Neuronal stem cell (in vitro differentiated cells): ENCODE results near the gene ATP6V0D1.
A peak's percentile ranks its signal among the peaks of the same experiment; 100 is the strongest.

Experiments used
- DNase-seq: peaks from one replicate; pipeline ENCODE4 v3.0.0-alpha.2; 2013; ENCODE audit warnings: low spot score
- H2AFZ ChIP-seq: one replicate; pipeline ENCODE4 v1.6.1; 2013; ENCODE audit warnings: mild to moderate bottlenecking, low read length, inconsistent platforms
- H2AK5ac ChIP-seq: 2 replicates; pipeline ENCODE4 v1.6.1; 2013; ENCODE audit warnings: low read depth, mild to moderate bottlenecking, inconsistent platforms, low read length, moderate library complexity, mixed read lengths
- H2BK120ac ChIP-seq: 2 replicates; pipeline ENCODE4 v1.6.1; 2013; ENCODE audit warnings: low read depth, mild to moderate bottlenecking, inconsistent platforms, low read length, moderate library complexity, mixed read lengths
- H2BK12ac ChIP-seq: one replicate; pipeline ENCODE4 v1.6.1; 2013; ENCODE audit warnings: low read length, inconsistent platforms
- H2BK15ac ChIP-seq: 2 replicates; pipeline ENCODE4 v1.6.1; 2013; ENCODE audit warnings: mild to moderate bottlenecking, low read length, inconsistent platforms, mixed read lengths
- H2BK5ac ChIP-seq: one replicate; pipeline ENCODE4 v1.6.1; 2013; ENCODE audit warnings: inconsistent platforms, mild to moderate bottlenecking, low read length, moderate library complexity
- H3K14ac ChIP-seq: one replicate; pipeline ENCODE4 v1.6.1; 2013; ENCODE audit warnings: low read length, inconsistent platforms
- H3K18ac ChIP-seq: 2 replicates; pipeline ENCODE4 v1.6.1; 2013; ENCODE audit warnings: low read length, inconsistent platforms
- H3K23ac ChIP-seq: 2 replicates; pipeline ENCODE4 v1.6.1; 2013; ENCODE audit warnings: low read depth, mild to moderate bottlenecking, mixed read lengths, low read length, inconsistent platforms; ENCODE audit not compliant: poor library complexity
- H3K27ac ChIP-seq: replicated peaks from 3 replicates; pipeline ENCODE4 v1.5.1; 2013; ENCODE audit warnings: low read length, inconsistent platforms
- H3K27me3 ChIP-seq, 3 experiments: 2 replicates each; pipeline ENCODE4 v1.6.1; 2013; ENCODE audit warnings: low read length in 3 of 3, mild to moderate bottlenecking in 2 of 3, inconsistent platforms in 1 of 3, low read depth in 1 of 3, mixed read lengths in 1 of 3, moderate library complexity in 1 of 3; ENCODE audit not compliant: control insufficient read depth in 3 of 3, insufficient read depth in 3 of 3
- H3K36me3 ChIP-seq, 2 donors: replicated peaks in 1 of 2; 2 replicates each; pipeline ENCODE4 v1.6.1; 2013; ENCODE audit warnings: low read length in 2 of 2; ENCODE audit not compliant: control insufficient read depth in 2 of 2, insufficient read depth in 2 of 2
- H3K4ac ChIP-seq: 2 replicates; pipeline ENCODE4 v1.6.1; 2013; ENCODE audit warnings: inconsistent platforms, mild to moderate bottlenecking, low read length, moderate library complexity
- H3K4me1 ChIP-seq, 2 donors: 1 replicate in 1 of 2; 2 replicates in 1 of 2; pipeline ENCODE4 v1.6.1; 2013; ENCODE audit warnings: low read length in 2 of 2, low read depth in 1 of 2; ENCODE audit not compliant: control insufficient read depth in 2 of 2, insufficient read depth in 1 of 2
- H3K4me2 ChIP-seq: one replicate; pipeline ENCODE4 v1.6.1; 2013; ENCODE audit warnings: mild to moderate bottlenecking, low read length, inconsistent platforms; ENCODE audit not compliant: insufficient read depth, poor library complexity, severe bottlenecking
- H3K4me3 ChIP-seq, 2 donors: 2 replicates each; pipeline ENCODE4 v1.5.1; 2013; ENCODE audit warnings: low read length in 2 of 2, mild to moderate bottlenecking in 2 of 2, inconsistent platforms in 1 of 2, moderate library complexity in 1 of 2
- H3K79me1 ChIP-seq: one replicate; pipeline ENCODE4 v1.6.1; 2013; ENCODE audit warnings: low read depth, mild to moderate bottlenecking, inconsistent platforms, low read length, moderate library complexity
- H3K9ac ChIP-seq: one replicate; pipeline ENCODE4 v1.6.1; 2013; ENCODE audit warnings: mild to moderate bottlenecking, low read depth, low read length, inconsistent platforms; ENCODE audit not compliant: poor library complexity
- H3K9me3 ChIP-seq, 2 donors: replicated peaks in 1 of 2; 2 replicates each; pipeline versions ENCODE3 to v1.6.1; 2013; ENCODE audit warnings: low read length in 2 of 2, mild to moderate bottlenecking in 2 of 2, inconsistent platforms in 1 of 2, low read depth in 1 of 2, mixed read lengths in 1 of 2, moderate library complexity in 1 of 2; ENCODE audit not compliant: control insufficient read depth in 2 of 2, insufficient read depth in 1 of 2
- H4K8ac ChIP-seq: one replicate; pipeline ENCODE4 v1.6.1; 2013; ENCODE audit warnings: low read depth, mild to moderate bottlenecking, inconsistent platforms, low read length, moderate library complexity
- H4K91ac ChIP-seq: one replicate; pipeline ENCODE4 v1.6.1; 2013; ENCODE audit warnings: low read length, low read depth, mild to moderate bottlenecking, inconsistent platforms; ENCODE audit not compliant: poor library complexity
- WGBS, 2 donors: extraction: QIAGEN DNeasy Blood & Tissue Kit; methylation state at CpG; one replicate each; pipeline ENCODE4 v1.1.7; 2013; ENCODE audit warnings: missing lambda C conversion rate in 2 of 2, mixed read lengths in 1 of 2; ENCODE audit not compliant: insufficient read length in 2 of 2, insufficient replicate concordance in 1 of 2; ENCODE audit errors: extremely low coverage in 2 of 2; 5-methylcytosine and 5-hydroxymethylcytosine counted together

Gene ATP6V0D1

DNA sequence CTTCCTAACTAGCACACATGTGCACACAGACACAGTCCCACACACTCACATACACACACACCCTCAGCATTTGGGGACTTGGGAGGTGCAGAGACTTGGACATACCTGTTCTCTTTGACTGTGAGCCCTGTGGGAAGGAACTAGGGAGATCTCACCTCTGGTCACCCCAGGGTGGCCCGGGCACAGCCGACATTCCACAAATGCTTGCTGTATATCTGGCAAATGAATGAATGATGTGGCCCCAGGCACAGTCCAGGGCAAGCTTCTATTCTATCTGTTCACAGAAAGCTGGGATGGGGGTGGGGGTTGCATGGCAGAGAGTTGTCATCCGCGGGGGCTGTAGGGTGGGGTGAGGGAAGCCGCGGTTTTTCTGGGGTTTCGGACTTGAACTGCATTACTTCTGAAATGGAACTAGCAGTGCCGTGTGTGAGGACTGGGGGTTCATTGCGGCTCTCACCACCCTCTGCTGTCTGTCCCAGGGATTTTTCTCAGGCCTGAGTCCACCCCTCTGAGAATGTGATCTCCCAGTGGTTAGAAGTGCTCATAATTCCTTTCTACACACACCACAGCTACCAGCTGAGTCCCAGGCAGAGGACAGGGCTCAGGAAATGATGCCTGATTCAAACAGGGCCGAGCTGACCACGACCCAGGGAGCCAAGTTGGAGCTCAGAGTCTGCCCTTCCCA is 44.4 kb upstream of the ATP6V0D1 start:
- no peak overlapping the region for H2BK120ac ChIP-seq
- DNase-seq: no peak
- no peak overlapping the region for H4K8ac ChIP-seq
- H3K4me3 ChIP-seq: no peak overlapping the region
- H3K4me1 ChIP-seq: peaks cover 12 to 15% of the 10 kb centered on the region in 2 donors
- no peak overlapping the region for H3K14ac ChIP-seq
- peak overlapping the region; percentile 72 for H3K9ac ChIP-seq
- no CpG with 5 or more reads among the region's 11 CpGs for WGBS, 2 donors
- H3K4ac ChIP-seq: no peak overlapping the region
- no peak overlapping the region for H2AFZ ChIP-seq
- no peak overlapping the region for H2BK12ac ChIP-seq
- H3K79me1 ChIP-seq: no peaks in the 10 kb centered on the region
- H3K27me3 ChIP-seq: peaks cover 2 to 26% (median 22%) of the 10 kb centered on the region in 3 experiments
- H2BK15ac ChIP-seq: peak overlapping the region; percentile 30
- H3K36me3 ChIP-seq: no peaks in the 10 kb centered on the region
- H3K4me2 ChIP-seq: no peak overlapping the region
- H3K23ac ChIP-seq: no peak overlapping the region
- no peaks in the 10 kb centered on the region for H3K9me3 ChIP-seq
- no peak overlapping the region for H3K27ac ChIP-seq
- H2AK5ac ChIP-seq: no peak overlapping the region
- H4K91ac ChIP-seq: no peak overlapping the region
- no peak overlapping the region for H3K18ac ChIP-seq
- no peak overlapping the region for H2BK5ac ChIP-seq

DNA sequence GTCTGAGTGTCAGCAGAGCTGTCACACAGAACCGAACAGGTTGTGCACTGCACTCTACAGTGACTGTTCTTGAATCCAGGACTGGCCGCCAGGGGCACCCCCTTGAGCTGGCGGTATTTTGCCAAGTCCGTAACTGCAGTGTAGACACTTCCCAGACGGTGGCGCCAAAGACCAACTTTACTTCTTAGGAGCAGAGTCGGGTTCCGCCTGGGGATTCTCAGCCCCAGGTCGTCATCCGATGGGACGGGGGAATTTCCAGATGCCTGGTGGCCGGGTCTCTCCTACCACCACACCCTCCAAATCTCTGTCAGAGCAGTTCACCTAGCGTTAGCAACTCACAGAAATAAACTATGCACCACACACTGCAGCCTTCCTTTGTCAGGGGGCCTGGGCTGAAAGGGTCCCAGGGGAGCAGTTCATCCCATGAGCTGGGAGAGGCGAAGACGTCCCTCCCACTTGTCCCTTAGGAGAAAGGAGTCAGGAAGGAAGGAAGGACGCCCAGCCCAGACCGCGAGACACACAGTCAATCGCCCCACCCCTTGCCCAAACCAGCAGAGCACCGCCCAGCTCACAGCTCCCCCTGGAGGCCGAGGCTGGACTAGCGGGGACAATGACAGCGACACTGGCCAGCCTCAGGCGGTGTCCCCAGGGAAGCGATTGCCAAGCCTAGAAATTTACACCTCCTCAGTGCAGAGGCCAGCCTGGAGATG is 40.3 kb upstream of the ATP6V0D1 start:
- Histone ChIP-seq H2BK5ac (no peak overlapping the region), H3K36me3 (no peaks in the 10 kb centered on the region), H3K27me3 (peaks cover 2 to 18% (median 17%) of the 10 kb centered on the region in 3 experiments), H3K79me1 (no peaks in the 10 kb centered on the region), H3K27ac (peak overlapping the region; percentile 47), H2AFZ (peak overlapping the region; percentile 91), H2BK12ac (no peak overlapping the region), H2BK15ac (no peak overlapping the region), H3K18ac (peak overlapping the region; percentile 91), H3K4me3 (peak overlapping the region; percentile 44 to 74), H4K8ac (no peak overlapping the region), H4K91ac (no peak overlapping the region), H3K4me2 (peak overlapping the region; percentile 81), H3K4ac (no peak overlapping the region), H3K4me1 (peaks cover 0 to 2% of the 10 kb centered on the region in 2 donors), H3K23ac (no peak overlapping the region), H3K14ac (no peak overlapping the region), H2AK5ac (no peak overlapping the region), H3K9me3 (no peaks in the 10 kb centered on the region), H3K9ac (peak overlapping the region; percentile 85), H2BK120ac (no peak overlapping the region)
- DNase-seq: peak; percentile 99
- no CpG with 5 or more reads among the region's 25 CpGs for WGBS, 2 donors

DNA sequence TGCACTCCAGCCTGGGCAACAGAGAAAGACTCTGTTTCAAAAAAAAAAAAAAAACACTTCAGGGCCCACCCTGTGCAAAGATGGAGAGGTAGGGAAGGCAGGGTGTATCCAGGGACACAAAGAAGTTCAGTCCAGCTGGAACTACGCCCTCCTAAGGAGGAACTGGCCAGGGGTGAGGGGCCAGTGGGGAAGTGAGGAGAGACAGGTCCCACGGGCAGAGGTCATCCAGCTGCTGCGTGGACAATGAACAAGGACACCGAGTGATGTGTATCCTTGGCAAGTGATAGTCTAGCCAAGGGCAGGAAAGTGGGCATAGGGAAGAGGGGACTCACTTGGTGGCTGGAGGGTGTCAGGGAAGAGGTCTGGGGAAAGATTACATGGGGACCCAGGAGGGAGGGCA is 38.3 kb upstream of the ATP6V0D1 start:
- no peak for DNase-seq
- no peak overlapping the region for H2AK5ac ChIP-seq
- no peak overlapping the region for H2BK5ac ChIP-seq
- H3K4ac ChIP-seq: no peak overlapping the region
- H3K4me3 ChIP-seq: no peak overlapping the region
- H3K18ac ChIP-seq: no peak overlapping the region
- H3K23ac ChIP-seq: peak overlapping the region; percentile 82
- no peak overlapping the region for H4K91ac ChIP-seq
- H3K36me3 ChIP-seq: no peaks in the 10 kb centered on the region
- no peak overlapping the region for H3K4me2 ChIP-seq
- no peaks in the 10 kb centered on the region for H3K4me1 ChIP-seq
- no peak overlapping the region for H3K14ac ChIP-seq
- no peak overlapping the region for H2BK120ac ChIP-seq
- WGBS, 2 donors: no CpG with 5 or more reads among the region's 4 CpGs
- no peaks in the 10 kb centered on the region for H3K9me3 ChIP-seq
- H2BK12ac ChIP-seq: peak overlapping the region; percentile 79
- H3K9ac ChIP-seq: peak overlapping the region; percentile 39
- no peak overlapping the region for H4K8ac ChIP-seq
- no peak overlapping the region for H2AFZ ChIP-seq
- H3K79me1 ChIP-seq: no peaks in the 10 kb centered on the region
- peaks cover 0 to 9% (median 6%) of the 10 kb centered on the region in 3 experiments for H3K27me3 ChIP-seq
- H3K27ac ChIP-seq: no peak overlapping the region
- H2BK15ac ChIP-seq: no peak overlapping the region

DNA sequence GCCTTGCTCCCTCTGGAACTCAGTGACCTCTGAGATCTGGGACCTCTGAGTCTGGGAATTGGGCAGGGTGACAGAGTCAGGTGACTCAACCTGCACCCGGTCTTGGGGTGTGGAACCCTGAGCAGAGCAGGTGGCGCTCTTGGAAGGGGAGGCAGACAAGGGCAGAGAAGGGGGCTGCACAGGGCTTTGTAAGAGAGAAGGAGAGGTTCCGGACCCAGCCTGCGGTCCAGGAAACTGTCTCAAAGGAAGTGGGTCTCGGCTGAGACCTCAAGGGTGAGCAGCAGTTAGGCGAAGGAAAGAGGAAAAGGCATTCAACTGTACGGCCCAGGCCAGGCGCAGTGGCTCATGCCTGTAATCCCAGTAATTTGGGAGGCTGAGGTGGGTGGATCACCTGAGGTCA is 37.7 kb upstream of the ATP6V0D1 start:
- Histone ChIP-seq H3K36me3 (no peaks in the 10 kb centered on the region), H3K4me2 (no peak overlapping the region), H3K4ac (peak overlapping the region; percentile 37), H3K79me1 (no peaks in the 10 kb centered on the region), H4K8ac (no peak overlapping the region), H3K9ac (peak overlapping the region; percentile 12), H3K14ac (no peak overlapping the region), H2BK15ac (peak overlapping the region; percentile 81), H3K4me1 (no peaks in the 10 kb centered on the region), H4K91ac (no peak overlapping the region), H2BK120ac (no peak overlapping the region), H2AFZ (no peak overlapping the region), H3K4me3 (no peak overlapping the region), H2AK5ac (peak overlapping the region; percentile 81), H3K23ac (no peak overlapping the region), H2BK12ac (no peak overlapping the region), H3K18ac (no peak overlapping the region), H3K27ac (no peak overlapping the region), H3K9me3 (no peaks in the 10 kb centered on the region), H2BK5ac (no peak overlapping the region), H3K27me3 (peaks cover 0 to 4% (median 3%) of the 10 kb centered on the region in 3 experiments)
- DNase-seq: no peak
- WGBS, 2 donors: no CpG with 5 or more reads among the region's 8 CpGs
